Amniotic epithelial cell (primary cell): ENCODE measurements around the gene GCAT.
"Not testable (repeated sequence)": the region's sequence is repeated elsewhere in the genome, so short reads cannot be mapped to it uniquely, and the experiment has no call there.

Experiments used
- DNase-seq: peaks from one replicate; pipeline ENCODE4 v3.0.0-alpha.2; 2010; ENCODE audit warnings: low read depth

Gene GCAT

DNA sequence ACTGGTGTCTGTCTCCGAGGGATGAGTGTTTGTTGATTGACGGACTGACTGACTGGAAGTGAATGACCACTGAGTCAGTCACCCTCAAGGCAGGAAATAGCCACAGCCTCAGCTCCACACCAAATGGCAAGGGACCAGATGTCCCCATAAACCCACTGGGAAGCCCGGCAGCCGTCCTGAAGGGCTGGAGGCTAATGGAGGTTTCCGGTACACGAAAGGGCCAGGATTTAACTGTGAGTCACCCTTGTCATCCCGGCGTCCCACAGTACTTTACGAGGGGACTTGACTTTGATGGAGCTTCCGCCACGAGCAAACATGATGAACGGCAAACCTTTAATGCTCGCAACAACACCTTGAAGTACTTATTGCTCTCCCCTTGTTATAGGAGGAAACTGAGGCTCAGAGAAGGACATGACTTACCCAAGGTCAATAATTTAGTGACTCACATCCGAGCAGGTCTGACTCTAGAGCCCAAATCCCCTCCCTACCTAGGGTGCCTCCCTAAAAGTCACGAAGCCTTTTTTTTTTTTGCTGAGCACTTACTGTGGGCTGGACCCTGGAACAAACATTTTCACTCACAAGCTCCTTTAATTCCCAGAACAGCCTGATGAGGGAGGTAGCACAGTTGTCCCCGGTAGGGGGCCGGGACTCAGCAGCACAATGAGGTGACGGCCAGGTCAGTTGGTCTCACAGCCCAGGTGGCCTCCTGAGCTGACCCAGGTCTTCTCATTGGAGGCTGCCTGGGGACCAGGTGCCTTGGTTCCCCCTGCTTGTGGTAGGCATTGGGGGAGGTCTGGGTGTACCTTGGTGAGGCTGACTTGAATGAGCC, 25.2 kb upstream of the GCAT start:
- DNase-seq, result no peak

DNA sequence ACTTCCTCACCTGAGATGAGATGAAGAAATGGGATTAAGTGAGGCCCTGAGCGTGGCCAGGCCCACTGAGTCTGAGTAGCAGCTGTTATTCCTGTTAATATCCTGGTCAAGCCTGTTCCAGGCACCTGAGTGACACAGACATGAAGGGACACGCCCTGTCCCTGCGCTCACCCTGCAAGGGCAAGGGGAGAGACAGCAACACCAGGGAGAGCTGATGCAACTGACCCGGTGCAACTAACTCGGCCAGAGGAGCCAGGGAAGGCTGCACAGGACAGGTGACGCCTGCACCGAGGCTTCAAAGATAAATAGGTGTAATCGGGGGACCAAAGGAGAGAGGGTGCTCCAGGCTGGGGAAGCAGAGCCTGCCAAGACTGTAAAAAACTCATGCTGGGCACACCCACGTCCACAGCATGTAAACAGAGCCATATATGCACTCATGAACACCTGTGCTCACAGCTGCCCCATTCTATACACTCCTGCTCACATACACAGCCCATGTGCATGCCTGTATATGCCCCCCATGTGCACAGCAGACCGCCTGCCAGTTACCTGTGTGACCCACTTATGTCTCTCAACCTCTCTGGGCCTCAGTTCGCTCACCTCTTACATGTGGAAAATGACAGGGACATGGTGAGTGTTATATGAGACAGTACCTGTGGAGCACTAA, 22.8 kb upstream of the GCAT start:
- no peak for DNase-seq

DNA sequence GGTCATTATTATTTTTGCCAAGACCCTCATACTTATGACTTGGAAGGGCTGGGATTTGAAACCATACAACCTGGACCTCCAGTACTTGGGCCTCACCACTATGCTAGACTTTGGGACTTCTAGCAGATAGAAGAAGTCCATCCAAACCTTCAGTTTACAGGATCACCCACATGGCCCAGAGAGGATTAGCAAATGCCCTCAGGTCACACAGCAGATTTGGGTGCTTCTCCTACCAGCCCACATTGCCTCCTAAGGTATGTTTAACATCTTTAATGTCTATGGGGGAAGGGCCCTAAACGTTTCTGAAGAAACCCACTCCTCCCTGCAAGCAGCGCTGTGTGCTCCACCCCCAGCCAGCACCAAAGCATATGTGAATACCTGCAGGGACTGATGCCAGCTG, 17.5 kb upstream of the GCAT start:
- DNase-seq, result no peak

DNA sequence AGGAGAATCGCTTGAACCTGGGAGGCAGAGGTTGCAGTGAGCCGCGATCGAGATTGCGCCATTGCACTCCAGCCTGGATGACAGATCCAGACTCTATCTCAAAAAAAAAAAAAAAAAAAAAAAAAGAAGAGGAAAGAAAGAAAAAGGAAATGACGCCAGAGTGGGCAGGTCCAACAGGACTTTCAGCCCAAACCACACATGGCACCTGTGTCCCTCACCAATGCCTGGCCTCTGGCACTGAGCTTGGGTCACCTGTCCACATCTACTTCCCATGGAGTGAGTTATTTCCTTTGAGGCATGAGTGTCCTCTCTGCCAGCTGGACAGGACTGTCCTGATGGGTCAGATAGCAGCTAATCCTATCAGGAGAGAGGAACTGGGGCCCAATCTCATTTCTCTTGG, 15.2 kb upstream of the GCAT start:
- DNase-seq, result no peak

DNA sequence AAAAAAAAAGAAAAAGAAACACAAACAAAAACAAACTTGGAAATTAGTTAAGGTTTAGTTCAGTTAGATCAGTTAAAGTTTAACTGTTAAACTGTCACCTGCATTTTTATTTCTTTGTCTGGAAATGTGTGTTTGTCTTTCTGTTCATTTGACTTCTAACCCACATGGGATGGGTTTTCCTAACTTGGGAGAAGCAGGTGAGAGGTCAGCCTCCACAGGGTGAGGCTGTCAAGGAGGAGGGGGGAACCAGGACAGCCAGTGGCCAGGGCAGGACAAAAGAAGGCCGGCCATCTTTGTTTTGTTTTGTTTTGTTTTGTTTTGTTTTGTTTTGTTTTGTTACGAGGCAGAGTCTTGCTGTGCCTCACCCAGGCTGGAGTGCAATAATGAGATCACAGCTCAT, 13.4 kb upstream of the GCAT start:
- no peak for DNase-seq

DNA sequence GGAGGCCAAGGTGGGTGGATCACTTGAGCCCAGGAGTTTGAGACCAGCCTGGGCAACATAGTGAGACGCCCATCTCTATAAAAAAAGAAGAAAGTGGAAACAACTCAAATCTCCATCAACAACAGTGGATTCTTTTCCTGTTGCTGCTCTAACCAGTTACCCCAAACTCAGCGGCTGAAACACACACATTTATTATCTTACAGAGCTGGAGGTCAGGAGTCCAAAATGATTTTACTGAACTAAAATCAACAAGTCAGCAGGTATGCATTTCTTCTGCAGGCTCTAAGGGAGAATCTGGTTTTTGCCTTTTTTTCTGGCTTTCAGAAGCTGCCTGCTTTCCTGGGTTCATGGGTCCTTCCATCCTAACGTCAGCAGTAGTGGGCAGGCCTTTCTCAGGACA, 11.7 kb upstream of the GCAT start:
- no peak for DNase-seq

DNA sequence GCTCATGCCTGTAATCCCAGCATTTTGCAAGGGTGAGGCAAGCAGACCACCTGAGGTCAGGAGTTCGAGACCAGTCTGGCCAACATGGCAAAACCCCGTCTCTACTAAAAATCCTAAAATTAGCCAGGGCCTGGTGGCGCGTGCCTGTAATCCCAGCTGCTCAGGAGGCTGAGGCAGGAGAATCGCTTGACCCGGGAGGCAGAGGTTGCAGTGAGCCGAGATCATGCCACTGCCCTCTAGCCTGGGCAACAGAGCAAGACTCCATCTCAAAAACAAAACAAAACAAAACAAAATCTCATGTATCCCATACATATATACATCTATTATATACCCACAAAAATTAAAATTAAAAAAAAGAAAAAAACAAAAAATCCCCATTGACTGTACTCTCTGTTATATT, 10.5 kb upstream of the GCAT start:
- not testable (repeated sequence) for DNase-seq

DNA sequence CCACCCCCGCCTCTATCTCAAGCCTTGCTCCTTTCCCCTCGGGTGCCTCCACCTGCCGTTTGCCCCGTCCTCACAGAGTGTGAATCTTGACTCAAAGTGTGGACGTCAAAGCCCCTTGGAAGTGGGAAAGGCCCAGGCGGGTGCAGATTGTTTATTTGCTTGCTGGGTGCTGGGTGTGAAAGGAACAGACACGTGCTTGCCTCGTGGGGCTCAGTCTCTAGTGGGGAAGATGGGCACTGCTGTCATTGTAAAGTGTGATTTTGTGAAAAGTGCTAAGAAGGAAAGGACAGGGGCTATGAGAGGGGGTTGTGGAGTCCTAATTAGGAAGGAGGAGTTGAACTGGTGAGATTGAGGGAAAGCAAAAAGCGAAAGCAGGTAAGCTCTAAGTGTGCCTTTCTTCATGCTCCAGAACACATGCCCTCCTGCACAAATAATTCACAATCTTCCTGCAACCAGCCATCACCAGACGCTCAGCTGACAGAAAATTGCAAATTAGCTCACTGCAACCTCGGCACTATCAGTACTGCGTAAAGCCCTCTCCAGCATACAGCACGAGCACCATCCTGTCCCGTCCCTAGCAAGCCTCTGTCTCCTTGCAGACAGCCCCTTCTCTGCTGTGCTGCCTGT, 9.7 kb upstream of the GCAT start:
- no peak for DNase-seq

DNA sequence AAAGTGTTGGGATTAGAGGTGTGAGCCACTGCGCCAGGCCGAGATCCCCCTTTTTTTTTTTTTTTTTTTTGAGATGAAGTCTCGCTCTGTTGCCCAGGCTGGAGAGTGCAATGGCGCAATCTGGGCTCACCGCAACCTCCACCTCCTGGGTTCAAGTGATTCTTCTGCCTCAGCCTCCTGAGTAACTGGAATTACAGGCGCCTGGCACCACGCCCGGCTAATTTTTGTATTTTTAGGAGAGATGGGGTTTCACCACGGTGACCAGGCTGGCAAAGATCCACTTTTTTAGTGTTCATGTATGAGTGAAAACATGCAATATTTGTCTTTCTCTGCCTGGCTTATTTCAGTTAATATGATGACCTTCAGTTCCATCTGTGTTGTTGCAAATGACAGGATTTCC, 7.8 kb upstream of the GCAT start:
- DNase-seq, result not testable (repeated sequence)

DNA sequence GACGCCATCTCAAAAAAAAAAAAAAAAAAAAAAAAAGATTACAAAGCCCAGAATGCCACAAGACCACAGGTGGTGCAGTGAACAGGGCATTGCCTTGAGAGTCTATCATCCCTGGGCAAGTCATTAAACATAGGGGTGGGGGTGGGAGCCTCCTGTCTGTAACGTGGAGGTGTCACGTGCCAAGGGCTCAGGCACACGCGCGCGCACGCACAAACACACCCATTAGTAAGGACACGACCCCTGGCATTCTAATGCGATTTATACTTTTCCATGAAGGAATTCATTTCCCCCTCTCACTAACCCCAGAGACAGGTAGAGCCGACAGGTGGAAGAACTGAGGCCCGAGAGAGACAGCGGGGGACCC, 5.8 kb upstream of the GCAT start:
- DNase-seq, result no peak

DNA sequence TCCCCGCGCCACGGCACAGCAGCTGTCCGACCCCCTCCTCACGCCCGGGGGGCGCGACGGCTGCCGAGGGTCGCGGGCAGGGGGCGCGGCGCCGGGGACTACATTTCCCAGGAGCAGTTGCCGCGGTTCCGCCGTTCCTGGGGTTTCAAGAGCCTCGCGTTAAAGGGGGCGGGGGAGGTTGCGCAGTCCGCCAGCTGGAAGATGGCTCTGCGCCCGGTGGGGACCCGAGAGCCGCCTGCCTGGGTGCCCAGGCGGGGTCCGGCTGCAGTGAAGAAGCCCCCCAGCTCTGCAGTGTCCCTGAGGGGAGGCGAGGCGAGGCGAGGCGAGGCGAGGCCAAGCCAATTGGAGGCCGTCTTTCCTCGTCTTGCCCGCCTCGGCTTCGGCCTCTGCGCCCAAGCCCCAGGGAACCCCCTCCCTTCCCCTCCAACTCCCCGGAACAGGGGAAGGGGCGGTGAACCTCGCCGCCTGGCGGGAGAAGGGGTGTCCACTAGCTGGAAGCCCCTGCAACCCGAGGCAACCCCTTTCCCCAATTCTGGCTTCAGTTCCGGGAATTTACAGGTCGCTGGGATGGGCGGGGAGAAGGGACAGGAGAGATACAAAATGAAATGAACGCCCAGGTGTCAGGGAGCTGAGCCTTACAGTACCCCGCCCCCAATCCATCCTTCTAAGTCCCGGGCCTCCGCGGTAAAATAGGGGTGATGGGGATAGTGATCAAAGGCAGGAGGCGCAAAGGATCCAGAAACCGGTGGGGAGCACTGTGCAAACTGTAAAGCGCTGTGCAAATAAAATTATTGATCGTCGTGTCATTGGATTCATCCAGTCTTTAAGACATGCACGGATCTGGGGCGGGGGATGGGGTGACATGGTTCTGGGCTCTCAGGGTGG, 5.2 kb upstream of the GCAT start:
- DNase-seq, result peak; percentile 40

DNA sequence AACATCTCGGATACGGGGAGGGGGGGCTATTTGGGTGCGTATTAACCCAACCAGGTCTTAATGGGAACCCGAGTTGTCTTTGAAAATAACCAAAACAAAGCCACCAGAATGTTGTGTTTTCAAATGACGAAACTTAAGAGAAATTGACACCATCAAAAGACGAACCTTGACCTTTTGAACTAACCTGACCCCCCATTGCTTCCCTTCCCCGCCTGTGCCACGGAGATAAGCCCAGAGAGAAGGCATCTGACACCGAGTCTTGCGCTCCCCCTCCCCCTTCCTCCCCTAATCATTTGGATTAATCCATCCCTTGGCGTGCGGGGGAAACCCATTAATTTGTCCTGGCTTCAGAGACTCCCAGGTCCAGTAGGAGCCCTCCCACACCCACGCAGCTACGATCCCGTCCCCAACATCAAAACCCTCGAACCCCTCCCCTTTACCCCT, 4.5 kb upstream of the GCAT start:
- DNase-seq, result no peak

DNA sequence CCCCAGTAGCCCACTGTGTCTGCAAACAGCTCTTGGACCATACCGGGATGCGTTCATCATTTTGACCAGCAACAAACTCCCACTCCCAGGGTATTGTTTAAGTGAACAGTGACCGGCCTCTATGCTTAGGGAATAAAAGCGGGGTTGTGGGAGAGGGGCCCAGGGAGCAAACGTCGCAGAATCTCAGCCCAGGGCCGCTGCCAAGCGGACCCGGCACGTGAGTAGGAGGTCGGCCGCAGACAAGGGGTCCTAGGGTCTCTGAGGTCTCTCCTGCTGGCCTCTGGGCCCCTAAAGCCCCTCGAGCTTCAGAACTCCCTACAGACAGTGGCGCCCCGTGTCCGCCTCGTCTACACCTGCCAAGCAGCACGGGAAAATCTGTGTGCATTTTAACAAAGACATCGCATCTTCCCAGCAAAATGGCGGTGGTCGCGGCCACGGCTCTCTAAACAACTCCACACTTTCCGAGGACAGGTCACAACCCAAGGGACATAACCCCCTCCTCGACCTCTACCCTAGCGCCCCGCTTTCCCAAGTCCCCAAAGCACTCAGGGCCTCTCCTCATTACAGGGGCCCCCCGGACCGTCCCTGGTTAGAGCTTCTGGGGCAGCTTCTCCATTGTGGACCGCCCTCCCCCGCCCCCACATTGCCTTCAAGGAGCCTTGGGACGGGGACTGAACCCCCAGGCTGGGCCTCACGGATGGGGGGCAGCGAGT, 3.9 kb upstream of the GCAT start:
- DNase-seq, result no peak

DNA sequence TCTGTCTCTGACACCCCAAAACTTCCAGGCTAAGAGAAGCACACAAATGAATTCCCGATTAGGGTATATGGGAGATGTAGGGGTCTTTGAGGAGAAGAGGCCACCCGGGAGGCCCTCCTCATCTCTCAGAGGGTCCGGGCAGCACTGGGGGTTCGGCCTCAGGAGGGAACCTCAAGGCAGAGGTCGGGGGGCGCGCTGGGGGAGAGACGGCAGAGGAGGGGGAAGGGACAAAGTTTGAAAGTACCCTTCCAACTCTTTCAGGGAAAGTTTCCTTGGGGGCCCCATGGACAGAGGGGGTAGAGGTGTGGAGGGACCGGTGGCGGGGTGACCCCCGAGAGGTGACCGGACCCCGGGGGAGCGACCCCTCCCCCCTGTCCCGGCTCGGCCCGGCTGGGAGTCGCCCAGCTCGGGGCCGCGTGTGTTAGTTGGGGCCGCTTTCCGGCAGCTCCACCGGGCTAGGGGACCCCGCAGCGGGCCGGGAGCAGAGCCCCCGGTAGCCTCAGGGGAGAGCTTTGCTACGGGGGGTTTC, 3.3 kb upstream of the GCAT start:
- no peak for DNase-seq

DNA sequence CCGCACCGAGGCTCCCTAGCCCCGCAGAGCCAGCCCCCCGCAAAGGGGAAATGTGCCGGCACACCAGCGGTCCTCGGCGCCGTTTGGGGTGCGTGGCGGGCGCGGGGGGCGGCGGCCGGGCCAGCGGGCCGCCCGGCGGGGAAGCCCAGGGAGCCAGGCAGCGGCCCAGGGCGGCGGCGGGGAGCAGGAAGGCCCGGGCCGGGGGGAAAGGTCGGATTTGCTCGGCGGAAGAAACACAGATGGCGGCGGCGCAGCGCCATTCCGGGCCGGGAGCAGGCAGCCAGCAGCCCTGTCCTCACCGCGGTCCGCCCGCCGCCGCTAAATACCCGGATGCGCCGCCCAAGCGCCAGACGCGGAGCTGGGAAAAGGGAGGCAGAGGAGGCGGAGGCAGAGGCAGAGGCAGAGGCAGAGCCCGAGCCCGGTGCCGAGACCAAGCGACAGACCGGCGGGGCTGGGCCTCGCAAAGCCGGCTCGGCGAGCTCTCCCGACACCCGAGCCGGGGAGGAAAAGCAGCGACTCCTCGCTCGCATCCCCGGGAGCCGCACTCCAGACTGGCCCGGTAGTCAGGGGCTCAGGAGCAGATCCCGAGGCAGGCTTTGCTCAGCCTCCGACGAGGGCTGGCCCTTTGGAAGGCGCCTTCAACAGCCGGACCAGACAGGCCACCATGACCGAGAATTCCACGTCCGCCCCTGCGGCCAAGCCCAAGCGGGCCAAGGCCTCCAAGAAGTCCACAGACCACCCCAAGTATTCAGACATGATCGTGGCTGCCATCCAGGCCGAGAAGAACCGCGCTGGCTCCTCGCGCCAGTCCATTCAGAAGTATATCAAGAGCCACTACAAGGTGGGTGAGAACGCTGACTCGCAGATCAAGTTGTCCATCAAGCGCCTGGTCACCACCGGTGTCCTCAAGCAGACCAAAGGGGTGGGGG, 2.6 kb upstream of the GCAT start:
- peak; percentile 68 for DNase-seq

DNA sequence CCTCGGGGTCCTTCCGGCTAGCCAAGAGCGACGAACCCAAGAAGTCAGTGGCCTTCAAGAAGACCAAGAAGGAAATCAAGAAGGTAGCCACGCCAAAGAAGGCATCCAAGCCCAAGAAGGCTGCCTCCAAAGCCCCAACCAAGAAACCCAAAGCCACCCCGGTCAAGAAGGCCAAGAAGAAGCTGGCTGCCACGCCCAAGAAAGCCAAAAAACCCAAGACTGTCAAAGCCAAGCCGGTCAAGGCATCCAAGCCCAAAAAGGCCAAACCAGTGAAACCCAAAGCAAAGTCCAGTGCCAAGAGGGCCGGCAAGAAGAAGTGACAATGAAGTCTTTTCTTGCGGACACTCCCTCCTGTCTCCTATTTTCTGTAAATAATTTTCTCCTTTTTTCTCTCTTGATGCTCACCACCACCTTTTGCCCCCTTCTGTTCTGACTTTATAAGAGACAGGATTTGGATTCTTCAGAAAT, 1.9 kb upstream of the GCAT start:
- no peak for DNase-seq

DNA sequence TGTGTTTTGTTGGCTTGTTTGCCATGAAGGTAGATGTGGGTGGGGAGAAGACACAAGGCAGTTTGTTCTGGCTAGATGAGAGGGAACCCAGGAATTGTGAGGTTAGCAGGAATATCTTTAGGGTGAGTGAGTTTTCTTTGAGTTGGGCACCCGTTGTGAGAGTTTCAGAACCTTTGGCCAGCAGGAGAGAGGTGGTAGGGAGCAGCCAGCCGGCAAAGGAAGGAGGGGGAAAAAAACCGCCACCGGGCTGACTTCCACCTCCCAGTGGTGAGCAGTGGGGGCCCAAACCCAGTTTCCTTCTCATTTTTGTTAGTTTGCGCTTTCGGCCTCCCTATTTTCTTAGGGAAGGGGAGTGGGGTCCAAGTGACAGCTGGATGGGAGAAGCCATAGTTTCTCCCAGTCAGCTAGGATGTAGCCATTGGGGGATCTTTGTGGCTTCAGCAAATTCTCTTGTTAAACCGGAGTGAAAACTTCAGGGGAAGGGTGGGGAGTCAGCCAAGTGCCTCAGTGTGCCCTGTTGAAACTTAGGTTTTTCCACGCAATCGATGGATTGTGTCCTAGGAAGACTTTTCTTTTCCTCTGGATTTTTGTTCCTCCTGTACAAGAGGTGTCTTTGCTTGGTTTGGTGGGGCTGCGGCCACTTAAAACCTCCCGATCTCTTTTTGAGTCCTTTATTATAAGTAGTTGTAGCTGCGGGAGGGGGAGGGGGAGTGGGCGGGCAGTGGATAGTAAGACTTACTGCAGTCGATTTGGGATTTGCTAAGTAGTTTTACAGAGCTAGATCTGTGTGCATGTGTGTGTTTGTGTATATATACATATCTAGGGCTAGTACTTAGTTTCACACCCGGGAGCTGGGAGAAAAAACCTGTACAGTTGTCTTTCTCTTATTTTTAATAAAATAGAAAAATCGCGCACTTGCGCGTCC, 1.1 kb upstream of the GCAT start:
- peak; percentile 49 for DNase-seq

DNA sequence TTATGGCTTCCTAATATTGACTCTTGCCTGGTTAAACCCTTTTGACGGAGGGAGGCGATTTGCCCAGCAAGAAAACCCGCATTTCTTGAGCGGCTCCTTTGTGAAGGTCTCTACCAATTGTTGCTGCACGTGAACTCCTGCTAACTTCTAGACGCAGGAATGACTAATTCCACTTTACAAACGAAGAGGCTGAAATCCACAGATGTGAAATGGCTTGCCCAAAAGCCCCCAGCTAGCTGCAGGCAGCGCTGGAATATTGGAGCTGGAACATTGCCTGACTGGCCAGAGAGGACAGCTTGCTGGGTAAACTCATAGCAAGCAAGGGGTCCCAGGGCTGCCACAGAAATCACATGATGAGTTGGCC, 542 bp downstream of the GCAT start:
- DNase-seq, result peak; percentile 43

DNA sequence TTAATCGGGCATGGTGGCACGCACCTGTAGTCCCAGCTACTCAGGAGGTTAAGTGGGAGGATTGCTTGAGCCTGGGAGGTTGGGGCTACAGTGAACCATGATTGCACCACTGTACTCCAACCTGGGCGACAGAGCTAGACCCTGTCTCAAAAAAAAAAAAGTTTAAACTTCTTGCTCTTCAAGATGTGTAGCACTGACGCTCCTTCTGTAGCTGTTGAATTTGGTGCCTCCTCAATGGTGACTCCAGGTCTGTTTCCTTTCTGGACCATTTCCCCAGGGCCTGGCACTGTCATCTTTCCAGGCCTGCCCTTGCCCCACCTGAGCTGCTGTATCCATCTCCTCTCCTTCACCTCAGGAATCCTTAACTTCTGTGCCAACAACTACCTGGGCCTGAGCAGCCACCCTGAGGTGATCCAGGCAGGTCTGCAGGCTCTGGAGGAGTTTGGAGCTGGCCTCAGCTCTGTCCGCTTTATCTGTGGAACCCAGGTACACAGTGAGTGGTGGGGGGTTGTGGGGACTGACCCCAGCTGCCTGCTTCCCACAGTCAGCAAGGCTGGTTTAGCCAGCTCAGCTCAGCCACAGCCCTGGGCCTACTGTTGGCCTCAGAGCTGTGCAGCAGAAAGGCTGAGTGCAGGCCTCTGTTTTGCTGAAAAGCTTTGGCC, 2.1 kb downstream of the GCAT start:
- DNase-seq, result no peak
